HepG2 (cell line): ENCODE measurements around the gene SYTL3. TPM values are rescaled to one million over a fixed set of nuclear protein-coding genes. Genes with fewer than 3 reads are reported as not detected.
A peak's percentile ranks its signal among the peaks of the same experiment; 100 is the strongest.

ENCODE experiments used
- ATAC-seq: fragments of 200-7000 bp; cut with Tn5 transposase; 3 replicates; pipeline ENCODE4 v1.9.1; 2020; ENCODE audit warnings: mild to moderate bottlenecking, moderate library complexity
- BruUV-seq: library from RNA; stranded (reverse); fragments of 400-500 nt; replicated peaks from 2 replicates; lab custom pipeline; 2021; lab: Mats Ljungman, UMichigan
- CTCF ChIA-PET: fragments of 300-600 bp; formaldehyde crosslinking; extraction: SDS; loops from one replicate; lab custom pipeline; 2021; ENCODE audit warnings: low total read pairs, inconsistent platforms, low intra/inter-chr PET ratio; lab: Yijun Ruan, JAX
- POLR2A ChIA-PET: fragments of 350-600 bp; sonication (Branson Sonifier 250); formaldehyde crosslinking; loops from one replicate; lab custom pipeline; 2020; ENCODE audit warnings: antibody characterized with exemption, inconsistent platforms; lab: Yijun Ruan, JAX
- DNase-seq: peaks from one replicate; pipeline ENCODE4 v3.0.0-alpha.2; 2015; ENCODE audit warnings: low spot score
- FAIRE-seq: peaks from 3 replicates; lab custom pipeline; 2011; peaks lifted over from hg19 to GRCh38; lab: Jason Lieb, UNC
- H2AFZ ChIP-seq: one replicate; pipeline ENCODE4 v1.6.1; 2011; ENCODE audit warnings: low read length, inconsistent platforms
- H3K27ac ChIP-seq: fragments of 300-600 bp; 3 replicates; pipeline ENCODE4 v1.8.0; 2011; ENCODE audit warnings: mixed run types, mild to moderate bottlenecking, mixed read lengths, low read length, inconsistent platforms; ENCODE audit not compliant: insufficient read depth; ENCODE audit errors: extremely low read length
- H3K27me3 ChIP-seq, 2 experiments: fragments of 200-600 bp in 1 of 2; 2 replicates in 1 of 2; 3 replicates in 1 of 2; pipeline versions ENCODE4 v1.6.0 to v1.8.0; 2011; ENCODE audit warnings: low read length in 2 of 2, mild to moderate bottlenecking in 2 of 2, moderate library complexity in 2 of 2, inconsistent platforms in 1 of 2; ENCODE audit not compliant: insufficient read depth in 2 of 2, control insufficient read depth in 1 of 2
- H3K36me3 ChIP-seq, 2 experiments: fragments of 200-600 bp in 1 of 2; replicated peaks in 1 of 2; 2 replicates in 1 of 2; 3 replicates in 1 of 2; pipeline versions ENCODE4 v1.5.1 to v1.8.0; 2011; ENCODE audit warnings: low read length in 2 of 2, inconsistent platforms in 1 of 2; ENCODE audit not compliant: insufficient read depth in 2 of 2, control insufficient read depth in 1 of 2
- H3K4me1 ChIP-seq: 2 replicates; pipeline ENCODE4 v1.5.1; 2012; ENCODE audit warnings: low read length, inconsistent platforms; ENCODE audit not compliant: insufficient read depth
- H3K4me2 ChIP-seq: 2 replicates; pipeline ENCODE4 v1.6.0; 2011; ENCODE audit warnings: low read depth, low read length, inconsistent platforms
- H3K4me3 ChIP-seq, 3 experiments: fragments of 200-600 bp in 1 of 3; sonication (generic), shearing (Covaris generic) in 1 of 3; replicated peaks in 1 of 3; 2 replicates each; pipeline ENCODE4 v1.5.1; 2011 to 2016; ENCODE audit warnings: low read length in 3 of 3, inconsistent platforms in 2 of 3, low read depth in 2 of 3, mild to moderate bottlenecking in 2 of 3, control low read depth in 1 of 3, mixed read lengths in 1 of 3; ENCODE audit not compliant: insufficient read depth in 1 of 3
- H3K79me2 ChIP-seq: one replicate; pipeline ENCODE4 v1.6.1; 2011; ENCODE audit warnings: low read length, inconsistent platforms; ENCODE audit not compliant: insufficient read depth
- H3K9ac ChIP-seq: 2 replicates; pipeline ENCODE4 v1.6.0; 2011; ENCODE audit warnings: mild to moderate bottlenecking, low read depth, low read length, inconsistent platforms; ENCODE audit not compliant: insufficient read depth
- H3K9me3 ChIP-seq: 2 replicates; pipeline ENCODE4 v1.5.1; 2012; ENCODE audit warnings: mild to moderate bottlenecking, low read length
- H4K20me1 ChIP-seq: 2 replicates; pipeline ENCODE4 v1.6.0; 2011; ENCODE audit warnings: inconsistent platforms, mild to moderate bottlenecking, low read length, moderate library complexity; ENCODE audit not compliant: insufficient read depth
- ADNP ChIP-seq: sonication (generic); formaldehyde crosslinking; IDR thresholded peaks from 2 replicates; pipeline ENCODE4 v1.4.0; 2020; ENCODE audit warnings: missing genetic modification reagents
- CBFB ChIP-seq: sonication (generic); formaldehyde crosslinking; IDR thresholded peaks from 2 replicates; pipeline ENCODE4 v1.4.0; 2020; ENCODE audit warnings: missing genetic modification reagents
- EHMT2 ChIP-seq: fragments of 200-600 bp; sonication (generic); IDR thresholded peaks from 2 replicates; pipeline ENCODE4 v1.7.0; 2017; ENCODE audit warnings: antibody characterized with exemption, low read depth, low read length, borderline replicate concordance
- FOXO1 ChIP-seq: sonication (generic); formaldehyde crosslinking; IDR thresholded peaks from 2 replicates; pipeline ENCODE4 v1.4.0; 2020; ENCODE audit warnings: missing genetic modification reagents
- FOXP1 ChIP-seq, 2 experiments: fragments of 450-650 bp in 1 of 2; IDR thresholded peaks; 2 replicates each; pipeline ENCODE4 v1.6.1; 2017 to 2018; ENCODE audit warnings: antibody characterized with exemption in 1 of 2
- ISL2 ChIP-seq: sonication (generic); formaldehyde crosslinking; IDR thresholded peaks from 2 replicates; pipeline ENCODE4 v1.5.0; 2020; ENCODE audit warnings: missing genetic modification reagents
- MAFK ChIP-seq, 2 experiments: IDR thresholded peaks in 1 of 2; conservative IDR thresholded peaks in 1 of 2; 2 replicates each; pipeline ENCODE4 v1.6.1; 2011; ENCODE audit warnings: improper control_type of control experiment in 2 of 2, low read length in 2 of 2
- MXD1 ChIP-seq: sonication (generic); formaldehyde crosslinking; IDR thresholded peaks from 2 replicates; pipeline ENCODE4 v1.4.0; 2020; ENCODE audit warnings: mild to moderate bottlenecking, missing genetic modification reagents
- RARA ChIP-seq: IDR thresholded peaks from 2 replicates; pipeline ENCODE4 v1.6.1; 2016; ENCODE audit warnings: missing genetic modification reagents, missing compliant biosample characterization
- RBAK ChIP-seq: sonication (generic); formaldehyde crosslinking; IDR thresholded peaks from 2 replicates; pipeline ENCODE4 v1.5.1; 2020; ENCODE audit warnings: mild to moderate bottlenecking, missing genetic modification reagents
- RBM22 ChIP-seq: fragments of 200-400 bp; formaldehyde crosslinking; optimal IDR thresholded peaks from 2 replicates; pipeline ENCODE3; 2017; ENCODE audit warnings: mild to moderate bottlenecking, low read length, moderate library complexity
- RXRA ChIP-seq: sonication (generic); formaldehyde crosslinking; IDR thresholded peaks from 2 replicates; pipeline ENCODE4 v1.5.1; 2020; ENCODE audit warnings: missing genetic modification reagents
- SAP130 ChIP-seq: IDR thresholded peaks from 2 replicates; pipeline ENCODE4 v1.6.1; 2016; ENCODE audit warnings: low read depth
- SKI ChIP-seq: fragments of 450-650 bp; IDR thresholded peaks from one replicate; pipeline ENCODE4 v1.6.1; 2018; ENCODE audit warnings: mild to moderate bottlenecking; ENCODE audit not compliant: partially characterized antibody
- SMYD3 ChIP-seq: sonication (generic); formaldehyde crosslinking; IDR thresholded peaks from 2 replicates; pipeline ENCODE4 v1.8.1; 2023; ENCODE audit warnings: mild to moderate bottlenecking, missing genetic modification reagents
- TFAP4 ChIP-seq: sonication (generic); IDR thresholded peaks from 2 replicates; pipeline ENCODE4 v1.6.1; 2016; ENCODE audit warnings: low read depth, borderline replicate concordance
- ZNF501 ChIP-seq: sonication (generic); formaldehyde crosslinking; IDR thresholded peaks from 2 replicates; pipeline ENCODE4 v1.5.1; 2020; ENCODE audit warnings: mild to moderate bottlenecking, moderate library complexity, missing genetic modification reagents
- ZNF563 ChIP-seq: sonication (generic); formaldehyde crosslinking; IDR thresholded peaks from 2 replicates; pipeline ENCODE4 v1.8.0; 2022; ENCODE audit warnings: mild to moderate bottlenecking, moderate library complexity, missing genetic modification reagents
- WGBS: methylation state at CpG from one replicate; pipeline ENCODE4 v1.1.6; 2017; ENCODE audit warnings: low lambda C conversion rate; 5-methylcytosine and 5-hydroxymethylcytosine counted together
- in situ Hi-C: cut with HindIII; loops from 2 replicates; pipeline ENCODE4 v1.10.0; 2017; ENCODE audit warnings: low pct_unique_long_range_greater_than_20kb; ENCODE audit not compliant: extremely low pct_ligation_motif_present
- intact Hi-C: fragments of 100-400 bp; cut with micrococcal nuclease; formaldehyde crosslinking; loops from one replicate; pipeline ENCODE4 v1.10.0; 2022; ENCODE audit not compliant: unreplicated experiment
- polyA plus RNA-seq, 8 experiments: library from polyadenylated mRNA; depleted of rRNA in 3 of 8; stranded (reverse) in 7 of 8; unstranded in 1 of 8; fragments of >200 nt; fragmentation: Illumina TruSeq in 4 of 8; extraction: Trizol in 4 of 8; gene quantifications; 2 replicates each; pipeline versions ENCODE4 v1.2.1 to v1.2.3, GENCODE V29; 2011 to 2016; ENCODE audit warnings: low read depth in 4 of 8, missing spikeins in 1 of 8, mixed read lengths in 1 of 8; ENCODE audit not compliant: insufficient read depth in 1 of 8
- total RNA-seq, 5 experiments: library from RNA; depleted of rRNA; stranded (reverse); fragments of >200 nt; fragmentation: Illumina TruSeq; extraction: Trizol; gene quantifications; 2 replicates each; pipeline ENCODE4 v1.2.3, GENCODE V29; 2016; ENCODE audit warnings: low read depth in 1 of 5
- TF ChIP-seq, protein P1 (sequence below): sonication (generic); formaldehyde crosslinking; IDR thresholded peaks from 2 replicates; pipeline ENCODE4 v1.4.0; 2020; ENCODE audit warnings: mild to moderate bottlenecking, missing genetic modification reagents, borderline replicate concordance
- TF ChIP-seq, protein P2 (sequence below): sonication (generic); formaldehyde crosslinking; IDR thresholded peaks from 2 replicates; pipeline ENCODE4 v1.4.0; 2020; ENCODE audit warnings: missing genetic modification reagents, borderline replicate concordance
- TF ChIP-seq, protein P3 (sequence below): sonication (generic); formaldehyde crosslinking; IDR thresholded peaks from 2 replicates; pipeline ENCODE4 v1.8.0; 2023; ENCODE audit warnings: mild to moderate bottlenecking, missing genetic modification reagents

SYTL3 gene
- total and polyA plus RNA-seq, 2 of the 13 experiments (the other 11 are each of a cell fraction or from before 2014, with no cell fraction given) = 0.11 to 0.28 TPM

DNA sequence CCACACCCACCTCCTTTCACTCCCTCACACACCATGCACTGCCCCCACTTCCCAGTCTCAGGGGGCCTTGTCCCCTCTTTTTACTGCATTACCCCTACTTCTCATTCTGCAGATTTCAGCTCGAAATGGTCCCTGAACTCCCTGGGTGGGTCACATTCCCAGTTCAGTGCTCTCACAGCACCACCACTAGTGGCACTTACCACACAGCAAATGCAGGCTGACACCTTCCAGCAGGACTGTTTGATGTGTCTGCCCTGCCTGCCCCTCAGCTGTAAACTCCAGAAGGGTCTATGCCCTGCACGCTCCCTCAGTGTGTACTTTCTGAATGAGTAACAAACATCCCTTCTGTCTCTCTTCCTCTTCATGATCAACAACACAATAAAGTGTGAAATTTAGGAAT, 9.3 kb upstream of the SYTL3 start:
- intact Hi-C loops (loop anchor here (10.0 kb wide), 1 partner anchor 1124 kb away; the partner anchor contains the start of gene ACAT2), in situ Hi-C loops (no loop called here)
- peaks cover 0 to 15% of the 10 kb centered on the region in 2 experiments; a peak in 3 of 5 replicates for H3K36me3 ChIP-seq
- H3K9ac ChIP-seq = no peak overlapping the region
- DNase-seq = no peak
- peaks cover 20% of the 10 kb centered on the region for H3K79me2 ChIP-seq
- no peak overlapping the region for H2AFZ ChIP-seq
- H3K4me2 ChIP-seq = no peak overlapping the region
- no TSS peak for BruUV-seq
- 0 out of 5 replicates have a peak, but pooled peaks cover 0 to under 1% of the 10 kb centered on the region in 2 experiments for H3K27me3 ChIP-seq
- no peak for FAIRE-seq
- ChIA-PET POLR2A (no interaction called here), CTCF (no interaction called here)
- 87% methylated on average over 2 of the region's 2 CpGs for WGBS
- peaks cover 44% of the 10 kb centered on the region for H3K4me1 ChIP-seq
- no peak overlapping the region for H3K27ac ChIP-seq
- H4K20me1 ChIP-seq = no peaks in the 10 kb centered on the region; the same call in 1 of the 2 replicates
- peak; percentile 6; the same call in 1 of the 3 replicates for ATAC-seq
- no peak overlapping the region for H3K4me3 ChIP-seq
- H3K9me3 ChIP-seq = no peaks in the 10 kb centered on the region
- no peak for TF ChIP-seq SKI
- no peak for TF ChIP-seq ISL2
- TF ChIP-seq, protein P1, sequence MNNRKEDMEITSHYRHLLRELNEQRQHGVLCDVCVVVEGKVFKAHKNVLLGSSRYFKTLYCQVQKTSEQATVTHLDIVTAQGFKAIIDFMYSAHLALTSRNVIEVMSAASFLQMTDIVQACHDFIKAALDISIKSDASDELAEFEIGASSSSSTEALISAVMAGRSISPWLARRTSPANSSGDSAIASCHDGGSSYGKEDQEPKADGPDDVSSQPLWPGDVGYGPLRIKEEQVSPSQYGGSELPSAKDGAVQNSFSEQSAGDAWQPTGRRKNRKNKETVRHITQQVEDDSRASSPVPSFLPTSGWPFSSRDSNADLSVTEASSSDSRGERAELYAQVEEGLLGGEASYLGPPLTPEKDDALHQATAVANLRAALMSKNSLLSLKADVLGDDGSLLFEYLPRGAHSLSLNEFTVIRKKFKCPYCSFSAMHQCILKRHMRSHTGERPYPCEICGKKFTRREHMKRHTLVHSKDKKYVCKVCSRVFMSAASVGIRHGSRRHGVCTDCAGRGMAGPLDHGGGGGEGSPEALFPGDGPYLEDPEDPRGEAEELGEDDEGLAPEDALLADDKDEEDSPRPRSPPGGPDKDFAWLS (CRISPR knock-in tag) = no peak
- TF ChIP-seq, protein P2, sequence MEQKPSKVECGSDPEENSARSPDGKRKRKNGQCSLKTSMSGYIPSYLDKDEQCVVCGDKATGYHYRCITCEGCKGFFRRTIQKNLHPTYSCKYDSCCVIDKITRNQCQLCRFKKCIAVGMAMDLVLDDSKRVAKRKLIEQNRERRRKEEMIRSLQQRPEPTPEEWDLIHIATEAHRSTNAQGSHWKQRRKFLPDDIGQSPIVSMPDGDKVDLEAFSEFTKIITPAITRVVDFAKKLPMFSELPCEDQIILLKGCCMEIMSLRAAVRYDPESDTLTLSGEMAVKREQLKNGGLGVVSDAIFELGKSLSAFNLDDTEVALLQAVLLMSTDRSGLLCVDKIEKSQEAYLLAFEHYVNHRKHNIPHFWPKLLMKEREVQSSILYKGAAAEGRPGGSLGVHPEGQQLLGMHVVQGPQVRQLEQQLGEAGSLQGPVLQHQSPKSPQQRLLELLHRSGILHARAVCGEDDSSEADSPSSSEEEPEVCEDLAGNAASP = no peak
- TF ChIP-seq EHMT2 = no peak
- TF ChIP-seq FOXO1 (CRISPR knock-in tag) = peak; percentile 26; the same call in 1 of the 2 replicates
- 0 out of 2 replicates have a peak, but pooled peaks have one; percentile 30 for TF ChIP-seq RARA (CRISPR knock-in tag)
- TF ChIP-seq ADNP (CRISPR knock-in tag) = no peak
- peak; percentile 47 for TF ChIP-seq RBM22
- 0 out of 2 replicates have a peak, but pooled peaks have one; percentile 15 for TF ChIP-seq RXRA (CRISPR knock-in tag)
- TF ChIP-seq FOXP1 (IDR thresholded peaks at IDR 0.05) = no peak
- 0 out of 2 replicates have a peak, but pooled peaks have one; percentile 19 for TF ChIP-seq FOXP1 (CRISPR knock-in tag; IDR thresholded peaks at IDR 0.05)
- no peak for TF ChIP-seq ZNF501 (CRISPR knock-in tag)
- TF ChIP-seq MAFK (conservative IDR thresholded peaks at IDR 0.05 in 1 of 2, IDR thresholded peaks at IDR 0.05 in 1 of 2; ENCODE audit: low read length in 2 of 2) = no peak
- TF ChIP-seq SMYD3 (CRISPR knock-in tag) = no peak
- peak; percentile 51 for TF ChIP-seq SAP130 (CRISPR knock-in tag)
- no peak for TF ChIP-seq ZNF563
- peak; percentile 97 for TF ChIP-seq RBAK
- TF ChIP-seq, protein P3, sequence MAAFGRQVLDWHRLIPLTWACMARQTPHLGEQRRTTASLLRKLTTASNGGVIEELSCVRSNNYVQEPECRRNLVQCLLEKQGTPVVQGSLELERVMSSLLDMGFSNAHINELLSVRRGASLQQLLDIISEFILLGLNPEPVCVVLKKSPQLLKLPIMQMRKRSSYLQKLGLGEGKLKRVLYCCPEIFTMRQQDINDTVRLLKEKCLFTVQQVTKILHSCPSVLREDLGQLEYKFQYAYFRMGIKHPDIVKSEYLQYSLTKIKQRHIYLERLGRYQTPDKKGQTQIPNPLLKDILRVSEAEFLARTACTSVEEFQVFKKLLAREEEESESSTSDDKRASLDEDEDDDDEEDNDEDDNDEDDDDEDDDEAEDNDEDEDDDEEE (CRISPR knock-in tag) = no peak
- TF ChIP-seq CBFB = no peak
- no peak for TF ChIP-seq MXD1 (CRISPR knock-in tag)
- TF ChIP-seq TFAP4 = peak; percentile 17; the same call in 1 of the 2 replicates
